ENCODE results near the gene KDF1. TPM values are rescaled to one million over a fixed set of nuclear protein-coding genes. Genes with fewer than 3 reads are reported as not detected.

KDF1 gene
- total RNA-seq, 1 donor from 2014 or later, result 0.21 TPM

- Mint-ChIP-seq H3K27me3 (ENCODE audit: unreplicated experiment) (peaks cover 13% of the 10 kb centered on the region), H3K4me3 (ENCODE audit: unreplicated experiment) (no peak overlapping the region), H3K27ac (ENCODE audit: unreplicated experiment) (no peak overlapping the region), H3K4me1 (ENCODE audit: unreplicated experiment) (peaks cover 6% of the 10 kb centered on the region), H3K36me3 (ENCODE audit: low read depth, unreplicated experiment) (no peaks in the 10 kb centered on the region), H3K9me3 (ENCODE audit: unreplicated experiment) (no peaks in the 10 kb centered on the region)
- TF ChIP-seq, protein P1, sequence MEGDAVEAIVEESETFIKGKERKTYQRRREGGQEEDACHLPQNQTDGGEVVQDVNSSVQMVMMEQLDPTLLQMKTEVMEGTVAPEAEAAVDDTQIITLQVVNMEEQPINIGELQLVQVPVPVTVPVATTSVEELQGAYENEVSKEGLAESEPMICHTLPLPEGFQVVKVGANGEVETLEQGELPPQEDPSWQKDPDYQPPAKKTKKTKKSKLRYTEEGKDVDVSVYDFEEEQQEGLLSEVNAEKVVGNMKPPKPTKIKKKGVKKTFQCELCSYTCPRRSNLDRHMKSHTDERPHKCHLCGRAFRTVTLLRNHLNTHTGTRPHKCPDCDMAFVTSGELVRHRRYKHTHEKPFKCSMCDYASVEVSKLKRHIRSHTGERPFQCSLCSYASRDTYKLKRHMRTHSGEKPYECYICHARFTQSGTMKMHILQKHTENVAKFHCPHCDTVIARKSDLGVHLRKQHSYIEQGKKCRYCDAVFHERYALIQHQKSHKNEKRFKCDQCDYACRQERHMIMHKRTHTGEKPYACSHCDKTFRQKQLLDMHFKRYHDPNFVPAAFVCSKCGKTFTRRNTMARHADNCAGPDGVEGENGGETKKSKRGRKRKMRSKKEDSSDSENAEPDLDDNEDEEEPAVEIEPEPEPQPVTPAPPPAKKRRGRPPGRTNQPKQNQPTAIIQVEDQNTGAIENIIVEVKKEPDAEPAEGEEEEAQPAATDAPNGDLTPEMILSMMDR (IDR thresholded peaks at IDR 0.05; ENCODE audit: unreplicated experiment), result no peak
- DNase-seq (ENCODE audit: low spot score), result no peak
These were observed 3.9 kb downstream of the KDF1 start for GRCh38 chr1:26956321-26956720.

DNA sequence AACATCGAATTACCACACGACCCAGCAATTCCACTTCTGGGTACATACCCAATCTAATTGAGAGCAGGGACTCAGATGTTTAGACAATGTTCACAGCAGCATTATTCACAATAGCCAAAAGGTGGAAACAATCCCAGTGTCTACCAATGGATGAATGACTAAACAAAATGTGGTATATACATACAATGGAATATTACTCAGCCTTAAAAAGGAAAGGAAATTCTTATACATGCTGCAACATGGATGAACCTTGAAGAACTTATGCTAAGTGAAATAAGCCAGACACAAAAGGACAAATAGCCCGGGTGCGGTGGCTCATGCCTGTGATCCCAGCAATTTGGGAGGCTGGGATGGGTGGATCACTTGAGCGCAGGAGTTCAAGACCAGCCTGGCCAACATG, 6.9 kb downstream of the KDF1 start:
- H3K4me3 Mint-ChIP-seq (ENCODE audit: unreplicated experiment), result no peak overlapping the region
- H3K27me3 Mint-ChIP-seq (ENCODE audit: unreplicated experiment), result peaks cover 8% of the 10 kb centered on the region
- H3K27ac Mint-ChIP-seq (ENCODE audit: unreplicated experiment), result no peak overlapping the region
- no peaks in the 10 kb centered on the region for H3K36me3 Mint-ChIP-seq (ENCODE audit: low read depth, unreplicated experiment)
- no peaks in the 10 kb centered on the region for H3K4me1 Mint-ChIP-seq (ENCODE audit: unreplicated experiment)
- TF ChIP-seq, protein P1 (IDR thresholded peaks at IDR 0.05; ENCODE audit: unreplicated experiment), result no peak
- no peaks in the 10 kb centered on the region for H3K9me3 Mint-ChIP-seq (ENCODE audit: unreplicated experiment)
- DNase-seq (ENCODE audit: low spot score), result no peak

DNA sequence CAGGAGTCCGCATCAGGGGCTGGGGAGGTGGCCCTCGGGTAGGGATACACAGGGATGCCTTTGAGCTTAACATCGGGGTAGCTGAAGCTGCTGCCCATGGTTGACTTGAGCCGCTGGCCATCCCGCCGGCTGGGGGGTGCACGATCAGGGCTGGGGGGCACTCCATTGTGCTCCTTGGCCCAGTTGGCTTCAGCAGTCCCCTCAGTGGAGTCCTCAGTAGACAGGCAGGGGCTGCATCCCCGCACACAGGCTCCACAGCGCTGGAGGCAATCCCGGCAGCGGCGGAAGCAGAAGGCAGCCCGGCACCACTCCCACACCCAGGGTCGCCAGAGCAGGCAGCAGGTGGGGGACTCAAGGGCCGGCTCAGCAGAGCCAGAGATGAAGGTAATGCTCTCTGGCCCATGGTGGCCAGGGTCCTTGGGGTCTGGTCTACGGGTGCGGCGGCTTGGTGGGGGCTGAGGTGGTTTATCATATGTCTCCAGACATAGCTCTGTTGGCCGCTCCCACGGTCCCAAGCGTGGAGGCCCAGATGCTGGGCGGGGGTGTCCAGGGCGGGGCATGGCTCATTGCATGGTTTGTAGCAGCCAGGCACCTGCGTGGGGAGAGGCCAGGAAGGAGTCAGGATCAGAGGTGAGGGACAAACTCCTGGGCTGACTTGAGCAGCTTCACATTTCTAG, 8.3 kb downstream of the KDF1 start:
- no peak overlapping the region for H3K27ac Mint-ChIP-seq (ENCODE audit: unreplicated experiment)

GRCh38 chr1:26951216-26951615, 9.1 kb downstream of the KDF1 start:
- no peaks in the 10 kb centered on the region for H3K36me3 Mint-ChIP-seq (ENCODE audit: low read depth, unreplicated experiment)
- no peaks in the 10 kb centered on the region for H3K9me3 Mint-ChIP-seq (ENCODE audit: unreplicated experiment)
- TF ChIP-seq, protein P1 (IDR thresholded peaks at IDR 0.05; ENCODE audit: unreplicated experiment), result no peak
- no peak overlapping the region for H3K4me3 Mint-ChIP-seq (ENCODE audit: unreplicated experiment)
- H3K27ac Mint-ChIP-seq (ENCODE audit: unreplicated experiment), result no peak overlapping the region
- no peaks in the 10 kb centered on the region for H3K4me1 Mint-ChIP-seq (ENCODE audit: unreplicated experiment)
- peaks cover 8% of the 10 kb centered on the region for H3K27me3 Mint-ChIP-seq (ENCODE audit: unreplicated experiment)
- no peak for DNase-seq (ENCODE audit: low spot score)

More for the DNA sequence above, 8.3 kb downstream of the KDF1 start:
- Mint-ChIP-seq H3K27me3 (ENCODE audit: unreplicated experiment) (peaks cover 8% of the 10 kb centered on the region), H3K36me3 (ENCODE audit: low read depth, unreplicated experiment) (no peaks in the 10 kb centered on the region), H3K4me3 (ENCODE audit: unreplicated experiment) (no peak overlapping the region), H3K9me3 (ENCODE audit: unreplicated experiment) (no peaks in the 10 kb centered on the region), H3K4me1 (ENCODE audit: unreplicated experiment) (no peaks in the 10 kb centered on the region)
- no peak for DNase-seq (ENCODE audit: low spot score)
- TF ChIP-seq, protein P1 (IDR thresholded peaks at IDR 0.05; ENCODE audit: unreplicated experiment), result no peak

- Mint-ChIP-seq H3K27ac (ENCODE audit: unreplicated experiment) (no peak overlapping the region), H3K27me3 (ENCODE audit: unreplicated experiment) (peaks cover 8% of the 10 kb centered on the region), H3K9me3 (ENCODE audit: unreplicated experiment) (no peaks in the 10 kb centered on the region), H3K36me3 (ENCODE audit: low read depth, unreplicated experiment) (peaks cover 3% of the 10 kb centered on the region), H3K4me1 (ENCODE audit: unreplicated experiment) (no peaks in the 10 kb centered on the region), H3K4me3 (ENCODE audit: unreplicated experiment) (no peak overlapping the region)
- DNase-seq (ENCODE audit: low spot score), result no peak
- TF ChIP-seq, protein P1 (IDR thresholded peaks at IDR 0.05; ENCODE audit: unreplicated experiment), result no peak
These were observed 9.7 kb downstream of the KDF1 start for GRCh38 chr1:26950602-26951001.

Data from endothelial cell (in vitro differentiated cells).